Gastroesophageal sphincter (tissue), 2 donors: ENCODE measurements around the gene ZBED6.

Experiments used
- EP300 ChIP-seq: sonication (generic); formaldehyde crosslinking; IDR thresholded peaks from one replicate; pipeline ENCODE4 v1.6.1; 2017; ENCODE audit warnings: antibody characterized with exemption, mild to moderate bottlenecking
- POLR2AphosphoS5 ChIP-seq: sonication (generic); formaldehyde crosslinking; IDR thresholded peaks from one replicate; pipeline ENCODE4 v1.6.1; 2017; ENCODE audit warnings: antibody characterized with exemption

DNA sequence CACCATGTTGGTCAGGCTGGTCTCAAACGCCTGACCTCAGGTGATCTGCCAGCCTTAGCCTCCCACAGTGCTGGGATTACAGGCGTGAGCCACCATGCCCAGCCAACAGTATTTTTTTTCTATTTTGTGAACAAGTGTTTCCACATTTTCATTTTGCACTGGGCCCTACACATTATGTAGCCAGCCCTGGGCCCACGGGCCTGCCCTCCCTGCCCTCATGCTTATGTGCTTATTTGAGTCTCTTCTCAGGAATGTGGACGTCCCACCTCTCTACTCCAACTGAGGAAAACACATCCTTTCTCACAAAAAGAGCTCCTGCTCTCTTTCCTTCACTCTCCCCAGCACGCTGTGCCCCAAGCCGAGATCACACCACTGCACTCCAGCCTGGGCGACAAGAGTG lies 13.5 kb upstream of the ZBED6 start:
- TF ChIP-seq EP300, result no peak
- no peak for TF ChIP-seq POLR2AphosphoS5
